ENCODE results near the gene CCT8L2.
"Not testable (repeated sequence)": the region's sequence is repeated elsewhere in the genome, so short reads cannot be mapped to it uniquely, and the experiment has no call there.

The CCT8L2 gene

GRCh38 chr22:16592710-16593109 lies at the start of gene CCT8L2:
CCT8L2 (minus strand) TSS chr22:16592810; CDS start chr22:16592550, 260 bp downstream.
- H3K27me3 ChIP-seq (ENCODE audit: insufficient read depth, low read depth, severe bottlenecking); H3K36me3 ChIP-seq; H3K27ac ChIP-seq; DNase-seq; H3K4me3 ChIP-seq (ENCODE audit: low read depth, low read length); H3K9me3 ChIP-seq (ENCODE audit: severe bottlenecking): not testable (repeated sequence)

GRCh38 chr22:16635442-16635841 lies 42.8 kb upstream of the CCT8L2 start:
- not testable (repeated sequence) for H3K4me3 ChIP-seq (ENCODE audit: low read depth, low read length); DNase-seq; H3K9me3 ChIP-seq (ENCODE audit: severe bottlenecking); H3K36me3 ChIP-seq; H3K27ac ChIP-seq; H3K27me3 ChIP-seq (ENCODE audit: insufficient read depth, low read depth, severe bottlenecking)

- not testable (repeated sequence) for H3K9me3 ChIP-seq (ENCODE audit: severe bottlenecking); H3K27me3 ChIP-seq (ENCODE audit: insufficient read depth, low read depth, severe bottlenecking); DNase-seq; H3K36me3 ChIP-seq; H3K27ac ChIP-seq; H3K4me3 ChIP-seq (ENCODE audit: low read depth, low read length)
These were observed 41.5 kb upstream of the CCT8L2 start for GRCh38 chr22:16634092-16634491.

GRCh38 chr22:16628476-16628875 lies 35.9 kb upstream of the CCT8L2 start:
- not testable (repeated sequence) for H3K36me3 ChIP-seq; DNase-seq; H3K4me3 ChIP-seq (ENCODE audit: low read depth, low read length); H3K9me3 ChIP-seq (ENCODE audit: severe bottlenecking); H3K27me3 ChIP-seq (ENCODE audit: insufficient read depth, low read depth, severe bottlenecking); H3K27ac ChIP-seq

- DNase-seq; H3K27ac ChIP-seq; H3K36me3 ChIP-seq; H3K9me3 ChIP-seq (ENCODE audit: severe bottlenecking); H3K4me3 ChIP-seq (ENCODE audit: low read depth, low read length); H3K27me3 ChIP-seq (ENCODE audit: insufficient read depth, low read depth, severe bottlenecking): not testable (repeated sequence)
These were observed 32.4 kb upstream of the CCT8L2 start for GRCh38 chr22:16625018-16625417.

- not testable (repeated sequence) for H3K4me3 ChIP-seq (ENCODE audit: low read depth, low read length); DNase-seq; H3K27ac ChIP-seq; H3K36me3 ChIP-seq; H3K27me3 ChIP-seq (ENCODE audit: insufficient read depth, low read depth, severe bottlenecking); H3K9me3 ChIP-seq (ENCODE audit: severe bottlenecking)
These were observed 31.0 kb upstream of the CCT8L2 start for GRCh38 chr22:16623595-16623994.

- not testable (repeated sequence) for H3K9me3 ChIP-seq (ENCODE audit: severe bottlenecking); H3K27ac ChIP-seq; H3K36me3 ChIP-seq; DNase-seq; H3K4me3 ChIP-seq (ENCODE audit: low read depth, low read length); H3K27me3 ChIP-seq (ENCODE audit: insufficient read depth, low read depth, severe bottlenecking)
These were observed 24.9 kb upstream of the CCT8L2 start for GRCh38 chr22:16617516-16617915.

- H3K9me3 ChIP-seq (ENCODE audit: severe bottlenecking); H3K27me3 ChIP-seq (ENCODE audit: insufficient read depth, low read depth, severe bottlenecking); H3K27ac ChIP-seq; DNase-seq; H3K4me3 ChIP-seq (ENCODE audit: low read depth, low read length); H3K36me3 ChIP-seq: not testable (repeated sequence)
These were observed 23.9 kb upstream of the CCT8L2 start for GRCh38 chr22:16616390-16616938.

- H3K36me3 ChIP-seq; DNase-seq; H3K27me3 ChIP-seq (ENCODE audit: insufficient read depth, low read depth, severe bottlenecking); H3K27ac ChIP-seq; H3K9me3 ChIP-seq (ENCODE audit: severe bottlenecking); H3K4me3 ChIP-seq (ENCODE audit: low read depth, low read length): not testable (repeated sequence)
These were observed 23.1 kb upstream of the CCT8L2 start for GRCh38 chr22:16615606-16616245.

GRCh38 chr22:16609548-16610261 lies 17.1 kb upstream of the CCT8L2 start:
- peaks cover 17% of the 10 kb centered on the region for H3K27me3 ChIP-seq (ENCODE audit: insufficient read depth, low read depth, severe bottlenecking)
- H3K36me3 ChIP-seq = no peaks in the 10 kb centered on the region
- TF ChIP-seq CTCF (IDR thresholded peaks at IDR 0.05; ENCODE audit: low read depth, low read length) = no peak
- H3K27ac ChIP-seq = no peak overlapping the region
- no peak for DNase-seq
- no peak overlapping the region for H3K4me3 ChIP-seq (ENCODE audit: low read depth, low read length)
- no peaks in the 10 kb centered on the region for H3K9me3 ChIP-seq (ENCODE audit: severe bottlenecking)
